Thymus (tissue), 11 donors: ENCODE results near the gene NAT9. TPM values are rescaled to one million over a fixed set of nuclear protein-coding genes. Genes with fewer than 3 reads are reported as not detected.

Experiments
- DNase-seq, 9 donors: peaks; one replicate each; pipeline ENCODE4 v3.0.0-alpha.2; 2013; ENCODE audit warnings: low spot score in 9 of 9, low read depth in 6 of 9, missing footprints in 1 of 9
- H3K27ac ChIP-seq, 2 donors: one replicate each; pipeline ENCODE4 v1.5.1; 2013; ENCODE audit warnings: control low read depth in 1 of 2, low read depth in 1 of 2, low read length in 1 of 2, mild to moderate bottlenecking in 1 of 2, moderate library complexity in 1 of 2
- H3K27me3 ChIP-seq, 2 donors: one replicate each; pipeline ENCODE4 v1.5.1; 2013; ENCODE audit warnings: low read length in 1 of 2; ENCODE audit not compliant: control insufficient read depth in 2 of 2, insufficient read depth in 1 of 2
- H3K36me3 ChIP-seq, 2 donors: one replicate each; pipeline ENCODE4 v1.5.1; 2013; ENCODE audit warnings: low read length in 1 of 2, mild to moderate bottlenecking in 1 of 2, moderate library complexity in 1 of 2; ENCODE audit not compliant: control insufficient read depth in 2 of 2, insufficient read depth in 2 of 2
- H3K4me1 ChIP-seq, 2 donors: one replicate each; pipeline ENCODE4 v1.5.1; 2013; ENCODE audit warnings: low read length in 2 of 2; ENCODE audit not compliant: control insufficient read depth in 2 of 2, insufficient read depth in 2 of 2
- H3K4me3 ChIP-seq, 2 donors: one replicate each; pipeline ENCODE4 v1.5.1; 2013; ENCODE audit warnings: low read length in 2 of 2, control low read depth in 1 of 2, mild to moderate bottlenecking in 1 of 2
- H3K9me3 ChIP-seq, 2 donors: one replicate each; pipeline ENCODE4 v1.5.1; 2013; ENCODE audit warnings: low read length in 1 of 2, mild to moderate bottlenecking in 1 of 2; ENCODE audit not compliant: control insufficient read depth in 2 of 2, insufficient read depth in 1 of 2
- WGBS: extraction: QIAGEN DNeasy Blood & Tissue Kit; methylation state at CpG from one replicate; pipeline ENCODE4 v1.1.7; 2013; 5-methylcytosine and 5-hydroxymethylcytosine counted together
- polyA plus RNA-seq: library from polyadenylated mRNA; stranded (reverse); fragments of 200-250 nt; gene quantifications from one replicate; pipeline ENCODE4 v1.2.3, GENCODE V29; 2013
- total RNA-seq: library from RNA; stranded (reverse); fragments of 120-200 nt; gene quantifications from one replicate; pipeline ENCODE4 v1.2.4, GENCODE V29; 2013
- donor health status: healthy.

NAT9 gene
- total and polyA plus RNA-seq, 2 donors, result 17.8 to 31.1 TPM

- peaks cover 0 to 42% of the 10 kb centered on the region in 2 donors for H3K4me1 ChIP-seq
- peaks cover 18 to 28% of the 10 kb centered on the region in 2 donors for H3K36me3 ChIP-seq
- H3K27me3 ChIP-seq, result no peaks in the 10 kb centered on the region
- WGBS, result 85% methylated on average over 9 of the region's 9 CpGs
- no peak overlapping the region for H3K4me3 ChIP-seq
- H3K27ac ChIP-seq, result peak overlapping the region in 1 of 2 donors; percentile 0
- DNase-seq, result peak in 1 of 9 donors; percentile 26
- no peaks in the 10 kb centered on the region for H3K9me3 ChIP-seq
Observed at GRCh38 chr17:74785981-74786360, 9.8 kb upstream of the NAT9 start.

GRCh38 chr17:74785096-74785980 is 9.2 kb upstream of the NAT9 start:
- 91% methylated on average over 21 of the region's 21 CpGs for WGBS
- H3K27me3 ChIP-seq, result no peaks in the 10 kb centered on the region
- peak overlapping the region in 1 of 2 donors; percentile 47 for H3K27ac ChIP-seq
- peaks cover 12 to 29% of the 10 kb centered on the region in 2 donors for H3K36me3 ChIP-seq
- H3K4me3 ChIP-seq, result no peak overlapping the region
- H3K9me3 ChIP-seq, result no peaks in the 10 kb centered on the region
- peaks cover 3 to 43% of the 10 kb centered on the region in 2 donors for H3K4me1 ChIP-seq
- no peak for DNase-seq

DNA sequence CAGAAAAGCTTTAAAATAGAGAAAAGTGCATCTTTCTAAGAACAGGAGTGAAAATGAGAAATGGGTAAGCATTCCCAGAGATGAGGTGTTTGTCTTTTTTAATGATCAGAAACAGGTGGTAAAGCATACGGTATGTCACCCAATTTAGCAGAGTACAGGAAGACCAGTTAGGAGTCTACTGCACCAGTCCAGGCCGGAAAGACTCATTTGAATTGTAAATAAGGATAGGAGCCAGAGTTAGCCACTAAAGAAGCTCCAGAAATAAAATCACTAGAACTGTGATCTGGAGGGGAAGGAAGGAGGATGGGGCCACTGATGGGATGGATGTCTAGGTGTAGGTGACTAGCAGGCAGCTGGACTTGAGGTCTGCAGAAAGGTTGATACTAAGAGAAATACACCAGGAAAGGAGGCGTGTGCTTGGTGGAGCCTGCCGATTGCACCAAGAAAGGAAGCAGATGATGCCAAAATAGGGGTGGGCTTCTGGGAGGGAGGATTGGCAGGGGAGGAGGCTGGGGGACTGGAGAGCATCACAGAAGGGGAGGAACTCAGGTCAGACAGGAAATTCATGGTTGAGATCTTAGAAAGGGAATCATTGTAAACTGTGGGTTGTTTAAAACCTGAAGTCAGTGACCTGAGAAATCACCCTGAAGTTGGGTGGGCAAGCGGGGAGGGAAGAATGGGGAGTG is 8.1 kb upstream of the NAT9 start:
- peaks cover 9 to 26% of the 10 kb centered on the region in 2 donors for H3K36me3 ChIP-seq
- WGBS, result 67% methylated on average over 5 of the region's 5 CpGs

DNA sequence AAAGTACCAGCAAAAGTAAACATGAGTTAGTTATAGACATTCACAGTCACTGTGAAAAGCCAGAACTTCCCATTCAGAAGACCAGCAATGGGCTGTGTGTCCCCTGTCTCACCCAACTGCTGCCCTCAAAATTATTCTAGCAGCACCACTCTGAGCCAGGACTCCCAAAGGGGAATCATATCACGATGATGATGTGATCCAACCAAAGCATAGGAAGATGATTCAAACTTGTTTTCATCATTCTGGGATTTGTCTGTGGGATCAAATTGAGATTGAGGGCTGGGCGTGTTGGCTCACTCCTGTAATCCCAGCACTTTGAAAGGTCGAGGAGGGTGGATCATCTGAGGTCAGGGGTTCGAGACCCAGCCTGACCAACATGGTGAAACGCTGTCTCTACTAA is 6.4 kb upstream of the NAT9 start:
- Histone ChIP-seq H3K4me1 (peaks cover 3 to 57% of the 10 kb centered on the region in 2 donors), H3K9me3 (no peaks in the 10 kb centered on the region)
- WGBS, result 98% methylated on average over 5 of the region's 5 CpGs

More for the DNA sequence above, 8.1 kb upstream of the NAT9 start:
- no peak overlapping the region for H3K4me3 ChIP-seq
- DNase-seq, result no peak
- H3K27ac ChIP-seq, result no peak overlapping the region
- H3K4me1 ChIP-seq, result peaks cover 3 to 54% of the 10 kb centered on the region in 2 donors
- no peaks in the 10 kb centered on the region for H3K9me3 ChIP-seq
- no peaks in the 10 kb centered on the region for H3K27me3 ChIP-seq

GRCh38 chr17:74780443-74781238 is 4.5 kb upstream of the NAT9 start:
- DNase-seq, result peak in 1 of 9 donors; percentile 41
- Histone ChIP-seq H3K9me3 (no peaks in the 10 kb centered on the region), H3K27ac (peak overlapping the region in 1 of 2 donors; percentile 79), H3K4me3 (no peak overlapping the region), H3K4me1 (peaks cover 10 to 52% of the 10 kb centered on the region in 2 donors), H3K36me3 (peaks cover 3 to 17% of the 10 kb centered on the region in 2 donors), H3K27me3 (no peaks in the 10 kb centered on the region)
- WGBS, result 67% methylated on average over 7 of the region's 7 CpGs

More for the DNA sequence above, 6.4 kb upstream of the NAT9 start:
- Histone ChIP-seq H3K27ac (no peak overlapping the region), H3K4me3 (no peak overlapping the region), H3K36me3 (peaks cover 3 to 17% of the 10 kb centered on the region in 2 donors), H3K27me3 (no peaks in the 10 kb centered on the region)
- DNase-seq, result no peak

- Histone ChIP-seq H3K27me3 (no peaks in the 10 kb centered on the region), H3K4me3 (no peak overlapping the region), H3K27ac (peak overlapping the region; percentile 22 to 79), H3K36me3 (peaks cover 3 to 13% of the 10 kb centered on the region in 2 donors), H3K4me1 (peaks cover 15 to 52% of the 10 kb centered on the region in 2 donors), H3K9me3 (no peaks in the 10 kb centered on the region)
- 54% methylated on average over 11 of the region's 11 CpGs for WGBS
- peak in 4 of 9 donors; percentile 58 to 85 (median 64) for DNase-seq
Observed at GRCh38 chr17:74779948-74780400, 3.8 kb upstream of the NAT9 start.

DNA sequence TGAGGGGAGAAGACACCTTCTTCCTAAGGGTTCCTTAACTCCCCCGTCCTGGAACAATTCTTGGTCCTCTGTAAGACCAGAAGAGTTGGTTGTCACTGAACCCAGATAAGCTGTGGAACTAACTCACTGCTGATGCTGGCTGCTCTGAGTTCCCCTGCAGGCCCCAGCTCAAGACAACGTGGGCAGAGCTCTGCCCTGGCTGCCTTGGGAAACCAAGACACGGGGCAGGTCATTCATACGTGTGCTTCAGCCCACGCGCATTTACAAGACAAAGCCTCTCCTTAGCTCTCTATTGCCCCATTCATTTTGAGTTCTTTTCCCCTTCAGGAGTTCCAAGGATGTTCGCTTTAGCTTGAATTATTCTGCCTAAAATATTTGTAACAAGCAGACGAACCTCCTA is 3.4 kb upstream of the NAT9 start:
- Histone ChIP-seq H3K4me3 (no peak overlapping the region), H3K27me3 (no peaks in the 10 kb centered on the region), H3K4me1 (peaks cover 15 to 47% of the 10 kb centered on the region in 2 donors), H3K27ac (peak overlapping the region; percentile 22 to 79), H3K9me3 (no peaks in the 10 kb centered on the region), H3K36me3 (peaks cover 3 to 13% of the 10 kb centered on the region in 2 donors)
- DNase-seq, result no peak
- WGBS, result 77% methylated on average over 8 of the region's 8 CpGs

DNA sequence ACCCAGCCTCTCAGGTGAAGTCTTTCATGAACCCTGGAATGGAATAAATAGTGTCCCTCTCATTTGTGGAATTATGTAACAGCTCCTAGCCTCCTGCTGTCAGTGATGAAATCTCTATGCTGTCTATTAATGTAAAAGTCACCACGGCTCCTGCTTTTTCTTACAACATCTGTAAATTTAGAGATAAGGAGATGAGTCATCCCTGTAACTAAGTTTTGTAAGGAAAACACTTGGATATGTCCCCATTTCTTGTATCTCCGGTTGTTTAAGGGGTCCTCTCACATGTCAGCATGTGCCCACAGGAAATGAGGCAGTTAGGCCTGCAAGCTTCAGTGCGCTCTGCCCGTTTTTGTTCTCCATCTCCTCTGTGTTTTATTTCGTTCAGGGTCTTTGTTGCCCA is 2.8 kb upstream of the NAT9 start:
- no peak overlapping the region for H3K4me3 ChIP-seq
- no peaks in the 10 kb centered on the region for H3K27me3 ChIP-seq
- 68% methylated on average over 5 of the region's 5 CpGs for whole genome bisulfite sequencing
- no peaks in the 10 kb centered on the region for H3K9me3 ChIP-seq
- no peak for DNase-seq
- peaks cover 3 to 13% of the 10 kb centered on the region in 2 donors for H3K36me3 ChIP-seq
- H3K4me1 ChIP-seq, result peaks cover 15 to 44% of the 10 kb centered on the region in 2 donors
- peak overlapping the region in 1 of 2 donors; percentile 17 for H3K27ac ChIP-seq
